SW480 (cell line): ENCODE results near the gene MFAP2.
"Not testable (repeated sequence)": the region's sequence is repeated elsewhere in the genome, so short reads cannot be mapped to it uniquely, and the experiment has no call there.

Experiments used
- DNase-seq: peaks from one replicate; pipeline ENCODE4 v3.0.0-alpha.2; 2016; ENCODE audit warnings: low spot score

The MFAP2 gene

DNA sequence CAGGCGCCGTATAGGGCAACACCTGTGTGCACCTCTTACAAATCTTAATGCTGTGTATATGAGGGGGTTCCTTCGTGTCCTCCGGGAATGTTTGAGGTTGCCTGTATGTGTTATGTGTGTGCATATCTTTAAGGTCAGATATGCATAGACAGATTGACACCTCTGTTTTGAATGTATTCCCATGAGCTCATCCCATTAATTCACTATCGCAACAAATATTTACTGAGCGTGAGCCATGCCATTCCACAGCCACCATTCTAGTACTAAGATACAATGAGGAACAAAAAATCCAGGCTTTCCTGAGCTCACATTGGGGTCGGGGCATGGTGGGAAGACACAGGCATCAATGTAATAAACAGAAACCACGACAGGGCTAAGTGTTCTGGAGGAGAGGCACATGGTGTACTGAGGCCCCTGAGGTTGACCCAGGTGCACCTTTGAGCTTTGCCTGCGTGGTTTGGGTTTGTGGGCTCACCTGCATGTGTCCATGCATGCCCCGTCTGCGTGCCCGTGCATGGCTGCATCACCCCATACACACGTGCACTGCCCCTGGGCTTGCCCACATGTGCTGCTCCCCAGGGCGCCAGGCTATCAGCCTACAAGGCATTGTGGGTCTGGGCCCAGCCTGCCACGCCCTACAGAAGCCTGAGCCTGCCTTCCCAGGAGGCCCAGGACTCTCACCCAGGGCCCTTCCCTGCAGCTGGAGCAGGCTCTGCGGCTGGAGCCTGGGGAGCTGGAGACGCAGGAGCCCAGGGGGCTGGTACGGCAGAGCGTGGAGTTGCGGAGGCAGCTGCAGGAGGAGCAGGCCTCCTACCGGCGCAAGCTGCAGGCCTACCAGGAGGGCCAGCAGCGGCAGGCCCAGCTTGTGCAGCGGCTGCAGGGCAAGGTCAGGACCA is 51.0 kb downstream of the MFAP2 start:
- DNase-seq: not testable (repeated sequence)

DNA sequence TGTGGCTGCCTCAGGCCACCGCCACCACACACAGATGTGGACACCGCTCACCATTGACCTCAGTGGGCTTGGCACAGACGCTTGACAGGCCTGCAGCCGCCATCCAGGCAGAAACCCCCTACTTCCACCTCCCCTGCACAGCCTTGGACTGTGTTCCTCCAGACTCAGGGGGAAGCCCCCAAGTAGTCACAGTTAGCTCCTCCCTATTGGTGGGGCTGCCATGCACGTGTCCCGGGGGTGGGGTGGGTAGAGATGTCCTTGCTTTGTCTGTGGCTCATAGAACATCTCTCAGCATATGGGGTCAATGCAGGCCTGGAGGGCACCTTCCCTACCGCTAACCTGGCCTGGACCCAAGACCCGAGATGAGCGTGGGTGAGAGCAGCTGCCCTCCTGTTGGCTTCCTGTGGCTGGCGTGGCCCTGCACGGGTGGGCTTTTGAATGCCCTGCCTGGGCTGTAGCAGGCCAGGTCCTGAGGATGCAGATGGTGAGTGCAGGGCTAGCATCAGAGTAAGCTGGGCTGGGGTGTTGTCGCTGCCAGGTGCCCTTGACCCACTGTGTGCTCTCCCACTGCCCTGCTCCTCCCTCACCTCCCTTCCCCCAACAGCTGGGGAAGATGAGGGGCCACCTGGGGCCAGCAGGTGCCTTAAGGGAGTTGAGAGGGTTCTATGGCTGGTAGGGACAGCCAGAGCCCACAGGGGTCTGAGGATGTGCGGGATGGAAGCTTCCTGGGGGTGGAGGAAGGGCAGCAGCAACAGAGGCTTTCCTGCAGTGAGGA is 52.5 kb downstream of the MFAP2 start:
- no peak for DNase-seq

DNA sequence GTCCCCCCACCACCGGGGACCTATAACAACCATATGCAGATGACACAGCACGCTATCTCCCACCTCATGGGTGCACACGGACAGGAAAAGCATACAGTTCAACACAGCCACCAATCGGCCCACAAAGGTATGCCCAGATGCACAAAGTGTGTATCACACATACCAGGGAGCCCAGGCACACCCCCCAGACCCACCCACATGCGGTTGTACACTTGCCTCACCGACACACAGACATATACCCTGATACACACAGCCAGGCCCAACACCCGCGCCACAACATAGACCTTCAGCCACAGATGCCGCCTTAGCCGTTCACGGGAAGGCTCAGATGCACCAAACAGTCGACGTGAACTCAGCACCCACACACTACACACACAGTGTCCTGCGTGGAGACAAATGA is 53.2 kb downstream of the MFAP2 start:
- no peak for DNase-seq

DNA sequence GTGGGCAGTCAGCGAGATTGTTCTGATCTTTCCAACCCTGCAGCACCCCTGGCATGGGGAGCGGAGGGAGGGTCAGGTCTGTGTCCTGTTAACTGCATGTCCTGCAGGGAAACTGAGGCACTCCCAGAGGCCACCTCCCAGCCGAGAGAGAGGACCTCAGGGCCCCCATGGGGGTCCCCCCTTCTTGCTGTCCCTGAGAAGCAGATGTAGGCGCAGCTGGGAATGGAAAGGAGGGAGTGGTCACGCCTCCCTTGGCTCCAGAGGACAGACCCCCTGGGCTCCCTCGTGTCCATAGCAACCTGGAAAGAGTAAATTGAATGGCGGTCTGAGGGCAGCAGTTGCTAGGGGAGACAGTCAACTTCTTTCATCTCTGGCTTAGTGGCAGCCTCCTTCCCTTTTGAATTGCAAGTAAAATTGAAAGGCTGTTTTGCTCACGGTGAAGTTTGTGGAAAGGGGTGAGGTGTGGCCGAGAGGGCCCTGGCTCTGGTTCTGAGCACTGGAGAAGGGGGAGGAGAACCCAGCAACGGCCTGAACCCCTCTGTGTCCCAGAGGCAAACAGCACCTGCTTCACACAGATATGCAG is 53.8 kb downstream of the MFAP2 start:
- DNase-seq: no peak

DNA sequence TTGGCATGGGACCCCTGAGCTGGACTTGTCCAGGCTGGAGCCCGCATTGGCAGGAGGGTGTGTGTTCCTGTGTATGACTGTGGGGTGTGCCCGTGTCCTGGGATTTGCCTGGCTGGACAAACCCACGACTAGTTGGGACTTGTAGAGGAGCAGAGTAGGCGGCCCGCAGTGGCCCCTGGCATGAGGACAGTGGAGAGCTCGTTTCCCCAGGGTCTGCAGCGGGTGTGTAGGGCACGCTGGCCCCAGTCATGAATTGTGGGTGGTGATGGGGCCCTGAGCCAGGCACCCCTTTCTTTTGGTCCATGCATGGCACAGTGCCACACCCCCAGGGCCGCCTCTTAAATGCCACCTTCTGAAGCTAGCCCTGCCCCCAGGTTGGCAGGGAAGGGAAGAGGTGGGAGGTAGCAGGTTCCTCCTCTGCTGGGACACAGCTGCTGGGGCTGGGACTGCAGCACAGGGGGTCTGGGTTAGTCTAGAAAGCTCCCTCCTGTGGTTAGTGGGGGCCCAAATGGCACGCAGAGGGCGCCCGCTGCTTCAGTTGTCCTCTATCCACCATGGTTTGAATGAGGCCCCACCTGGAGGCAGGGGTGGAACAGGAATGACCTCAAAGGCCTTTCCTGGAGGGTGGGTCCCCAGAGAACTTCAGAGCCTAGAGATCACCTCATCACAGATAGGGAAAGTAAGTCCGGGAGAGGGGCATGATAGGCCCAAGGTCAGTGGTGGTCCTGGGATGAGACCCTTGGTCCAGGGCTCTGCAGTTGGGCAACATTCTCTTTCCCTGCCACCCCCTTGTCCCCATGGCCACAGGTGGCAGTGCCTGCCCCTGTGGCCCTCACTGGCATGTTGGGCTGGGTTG is 54.6 kb downstream of the MFAP2 start:
- no peak for DNase-seq

DNA sequence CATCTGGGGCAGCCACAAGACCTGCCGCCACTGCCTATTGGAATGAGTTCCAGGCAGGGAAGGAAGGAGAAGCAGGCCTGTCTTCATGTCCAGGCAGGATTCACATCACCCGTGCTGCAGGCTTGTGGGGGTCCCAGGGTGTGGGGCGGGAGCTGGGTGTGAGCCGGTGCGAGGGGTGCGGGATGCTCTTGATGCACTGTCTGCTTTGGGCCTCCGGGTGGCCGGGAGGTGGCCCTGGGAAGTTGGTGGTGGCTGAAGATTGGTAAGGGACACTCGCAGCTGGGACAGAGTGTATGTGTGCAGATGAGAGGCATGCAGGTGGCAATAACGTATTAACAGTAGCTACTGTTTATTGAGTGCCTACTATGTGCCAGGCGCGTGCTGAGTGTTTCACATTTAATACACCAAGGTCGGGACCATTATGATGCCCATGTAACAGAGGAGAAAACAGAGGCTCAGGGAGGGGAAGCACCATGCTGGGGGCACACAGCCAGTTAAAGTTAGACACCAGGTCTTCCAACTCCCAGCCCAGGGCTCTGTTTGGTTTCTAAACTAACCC is 55.4 kb downstream of the MFAP2 start:
- DNase-seq: no peak
